IMR-90 (cell line): ENCODE results near the gene MBOAT2. TPM values are rescaled to one million over a fixed set of nuclear protein-coding genes. Genes with fewer than 3 reads are reported as not detected.

Experiments used
- ATAC-seq: fragments of 200-7000 bp; cut with Tn5 transposase; 2 replicates; pipeline ENCODE4 v1.9.1; 2020; ENCODE audit warnings: low read depth, mild to moderate bottlenecking, moderate library complexity
- BruUV-seq: library from RNA; stranded (reverse); fragments of 400-500 nt; replicated peaks from 2 replicates; lab custom pipeline; 2021; lab: Mats Ljungman, UMichigan
- CTCF ChIA-PET: fragments of 300-600 bp; formaldehyde crosslinking; extraction: SDS; loops from one replicate; lab custom pipeline; 2021; ENCODE audit warnings: antibody characterized with exemption; lab: Yijun Ruan, JAX
- POLR2A ChIA-PET: fragments of 300-600 bp; sonication (Branson Sonifier 250); formaldehyde crosslinking; loops from one replicate; lab custom pipeline; 2022; ENCODE audit warnings: antibody characterized with exemption; ENCODE audit not compliant: unreplicated experiment; lab: Charles Lee
- DNase-seq: peaks from one replicate; pipeline ENCODE4 v3.0.0; 2013
- H2AFZ ChIP-seq: replicated peaks from 2 replicates; pipeline ENCODE3; 2013; ENCODE audit warnings: low read length, mild to moderate bottlenecking; ENCODE audit not compliant: poor library complexity
- H2AK5ac ChIP-seq: 2 replicates; pipeline ENCODE4 v1.6.1; 2013; ENCODE audit warnings: low read depth, low read length, inconsistent platforms
- H2AK9ac ChIP-seq: replicated peaks from 2 replicates; pipeline ENCODE3; 2013; ENCODE audit warnings: mild to moderate bottlenecking, low read depth, low read length, moderate library complexity; ENCODE audit not compliant: poor library complexity
- H2BK120ac ChIP-seq: 2 replicates; pipeline ENCODE4 v1.6.1; 2013; ENCODE audit warnings: low read depth, low read length, inconsistent platforms
- H2BK15ac ChIP-seq: 3 replicates; pipeline ENCODE4 v1.6.1; 2013; ENCODE audit warnings: low read depth, low read length, inconsistent platforms
- H2BK20ac ChIP-seq: 2 replicates; pipeline ENCODE4 v1.6.1; 2013; ENCODE audit warnings: low read depth, mild to moderate bottlenecking, inconsistent platforms, low read length, moderate library complexity
- H2BK5ac ChIP-seq: 2 replicates; pipeline ENCODE4 v1.6.1; 2013; ENCODE audit warnings: mild to moderate bottlenecking, low read depth, low read length, inconsistent platforms; ENCODE audit not compliant: poor library complexity, severe bottlenecking
- H3K14ac ChIP-seq: replicated peaks from 2 replicates; pipeline ENCODE4 v1.6.1; 2013; ENCODE audit warnings: low read depth, low read length, inconsistent platforms
- H3K18ac ChIP-seq: 2 replicates; pipeline ENCODE4 v1.6.1; 2013; ENCODE audit warnings: low read depth, low read length, control low read depth
- H3K23ac ChIP-seq: 2 replicates; pipeline ENCODE4 v1.6.1; 2013; ENCODE audit warnings: low read depth, low read length, inconsistent platforms
- H3K27ac ChIP-seq: 2 replicates; pipeline ENCODE4 v1.5.1; 2013; ENCODE audit warnings: mild to moderate bottlenecking, control low read depth, low read length; ENCODE audit not compliant: insufficient read depth
- H3K27me3 ChIP-seq: 2 replicates; pipeline ENCODE4 v1.6.1; 2013; ENCODE audit warnings: low read length; ENCODE audit not compliant: control insufficient read depth, insufficient read depth
- H3K36me3 ChIP-seq: 2 replicates; pipeline ENCODE4 v1.6.1; 2013; ENCODE audit warnings: low read length, mixed read lengths; ENCODE audit not compliant: control insufficient read depth, insufficient read depth
- H3K4ac ChIP-seq: 2 replicates; pipeline ENCODE4 v1.6.1; 2013; ENCODE audit warnings: low read depth, low read length, inconsistent platforms
- H3K4me1 ChIP-seq: 2 replicates; pipeline ENCODE4 v1.6.1; 2013; ENCODE audit warnings: low read length, mixed read lengths; ENCODE audit not compliant: control insufficient read depth, insufficient read depth
- H3K4me2 ChIP-seq: 2 replicates; pipeline ENCODE4 v1.6.1; 2013; ENCODE audit warnings: low read depth, mild to moderate bottlenecking, control low read depth, low read length, moderate library complexity
- H3K4me3 ChIP-seq: 2 replicates; pipeline ENCODE4 v1.5.1; 2013; ENCODE audit warnings: low read depth, mild to moderate bottlenecking, control low read depth, low read length, moderate library complexity; ENCODE audit not compliant: insufficient read depth
- H3K56ac ChIP-seq: 2 replicates; pipeline ENCODE4 v1.6.1; 2013; ENCODE audit warnings: low read length, inconsistent platforms; ENCODE audit not compliant: insufficient read depth; ENCODE audit errors: extremely low read depth
- H3K79me1 ChIP-seq, 2 experiments: 2 replicates each; pipeline ENCODE4 v1.6.1; 2013; ENCODE audit warnings: low read length in 2 of 2, inconsistent platforms in 1 of 2, low read depth in 1 of 2
- H3K9ac ChIP-seq: 2 replicates; pipeline ENCODE4 v1.6.1; 2013; ENCODE audit warnings: low read depth, low read length, control low read depth
- H3K9me1 ChIP-seq: 2 replicates; pipeline ENCODE4 v1.6.1; 2013; ENCODE audit warnings: low read length, inconsistent platforms; ENCODE audit not compliant: insufficient read depth
- H3K9me3 ChIP-seq: 2 replicates; pipeline ENCODE4 v1.6.1; 2013; ENCODE audit warnings: low read length; ENCODE audit not compliant: control insufficient read depth, insufficient read depth
- H4K20me1 ChIP-seq: 2 replicates; pipeline ENCODE4 v1.6.1; 2013; ENCODE audit warnings: low read length, inconsistent platforms; ENCODE audit not compliant: insufficient read depth
- H4K5ac ChIP-seq: 2 replicates; pipeline ENCODE4 v1.6.1; 2013; ENCODE audit warnings: mild to moderate bottlenecking, low read depth, low read length, control low read depth
- H4K8ac ChIP-seq, 2 experiments: 2 replicates each; pipeline ENCODE4 v1.6.1; 2013; ENCODE audit warnings: low read depth in 2 of 2, low read length in 2 of 2, control low read depth in 1 of 2, inconsistent platforms in 1 of 2
- H4K91ac ChIP-seq: 2 replicates; pipeline ENCODE4 v1.6.1; 2013; ENCODE audit warnings: low read depth, low read length, inconsistent platforms; ENCODE audit not compliant: insufficient read depth
- BHLHE40 ChIP-seq: fragments of 150-350 bp; IDR thresholded peaks from 2 replicates; pipeline ENCODE4 v1.6.1; 2016; ENCODE audit warnings: mild to moderate bottlenecking, low read depth, low read length
- CEBPB ChIP-seq: IDR thresholded peaks from 2 replicates; pipeline ENCODE4 v1.6.1; 2012; ENCODE audit warnings: low read depth, low read length, improper control_type of control experiment
- CHD1 ChIP-seq: IDR thresholded peaks from 2 replicates; pipeline ENCODE4 v1.6.1; 2012; ENCODE audit warnings: low read depth, low read length, improper control_type of control experiment
- CTCF ChIP-seq: conservative IDR thresholded peaks from 2 replicates; pipeline ENCODE4 v1.5.1; 2012; ENCODE audit warnings: mild to moderate bottlenecking, low read depth, low read length, improper control_type of control experiment
- ELK1 ChIP-seq: fragments of 150-350 bp; IDR thresholded peaks from 2 replicates; pipeline ENCODE4 v1.6.1; 2016; ENCODE audit warnings: low read depth, mild to moderate bottlenecking, low read length, moderate library complexity, borderline replicate concordance
- FOS ChIP-seq: fragments of 150-350 bp; IDR thresholded peaks from 2 replicates; pipeline ENCODE4 v1.6.1; 2016; ENCODE audit warnings: low read depth, low read length
- MAFK ChIP-seq: IDR thresholded peaks from 2 replicates; pipeline ENCODE4 v1.6.1; 2012; ENCODE audit warnings: low read depth, low read length, improper control_type of control experiment
- MAZ ChIP-seq: IDR thresholded peaks from 2 replicates; pipeline ENCODE4 v1.6.1; 2012; ENCODE audit warnings: low read depth, mild to moderate bottlenecking, low read length, improper control_type of control experiment, moderate library complexity, borderline replicate concordance
- MXI1 ChIP-seq: IDR thresholded peaks from 2 replicates; pipeline ENCODE4 v1.6.1; 2012; ENCODE audit warnings: low read depth, mild to moderate bottlenecking, low read length, moderate library complexity, borderline replicate concordance
- NFE2L2 ChIP-seq: fragments of 150-350 bp; IDR thresholded peaks from 2 replicates; pipeline ENCODE4 v1.6.1; 2016; ENCODE audit warnings: low read depth, mild to moderate bottlenecking, low read length
- POLR2A ChIP-seq: IDR thresholded peaks from 2 replicates; pipeline ENCODE4 v1.6.1; 2012; ENCODE audit warnings: mild to moderate bottlenecking, low read depth, low read length
- RAD21 ChIP-seq: IDR thresholded peaks from 2 replicates; pipeline ENCODE4 v1.6.1; 2012; ENCODE audit warnings: low read length, improper control_type of control experiment
- RCOR1 ChIP-seq: IDR thresholded peaks from 2 replicates; pipeline ENCODE4 v1.6.1; 2012; ENCODE audit warnings: mild to moderate bottlenecking, low read length, improper control_type of control experiment; ENCODE audit not compliant: insufficient replicate concordance
- RFX5 ChIP-seq: IDR thresholded peaks from 2 replicates; pipeline ENCODE4 v1.8.0; 2012; ENCODE audit warnings: low read depth, mild to moderate bottlenecking, low read length, moderate library complexity
- SMC3 ChIP-seq: fragments of 150-350 bp; IDR thresholded peaks from 2 replicates; pipeline ENCODE4 v1.6.1; 2016; ENCODE audit warnings: low read depth, mild to moderate bottlenecking, antibody characterized with exemption, low read length, moderate library complexity
- USF2 ChIP-seq: fragments of 150-350 bp; IDR thresholded peaks from 2 replicates; pipeline ENCODE4 v1.6.1; 2017; ENCODE audit warnings: mild to moderate bottlenecking, antibody characterized with exemption, low read length, low read depth
- WGBS, 2 experiments: methylation state at CpG; one replicate each; pipeline versions ENCODE4 v1.1.5 to v1.1.7; 2013; ENCODE audit warnings: missing lambda C conversion rate in 2 of 2; ENCODE audit not compliant: insufficient read length in 1 of 2; ENCODE audit errors: extremely low coverage in 2 of 2; 5-methylcytosine and 5-hydroxymethylcytosine counted together
- dilution Hi-C: fragments of 300-500 bp; cut with HindIII; formaldehyde crosslinking; loops from one replicate; pipeline ENCODE4 v1.14.3; 2018; ENCODE audit warnings: low sequenced_read_pairs; ENCODE audit not compliant: unreplicated experiment
- in situ Hi-C: fragments of 300-500 bp; cut with MboI; formaldehyde crosslinking; loops from 3 replicates; pipeline ENCODE4 v1.14.3; 2019; ENCODE audit warnings: low sequenced_read_pairs, inconsistent platforms, mixed read lengths
- intact Hi-C: fragments of 100-400 bp; cut with micrococcal nuclease; formaldehyde crosslinking; loops from 2 replicates; pipeline ENCODE4 v1.10.0; 2022
- polyA plus RNA-seq, 3 experiments: library from polyadenylated mRNA; depleted of rRNA; stranded (reverse); fragments of >200 nt; gene quantifications; 2 replicates each; pipeline ENCODE4 v1.2.3, GENCODE V29; 2012; ENCODE audit warnings: low replicate concordance in 1 of 3
- total RNA-seq: library from RNA; depleted of rRNA; stranded (reverse); fragments of >200 nt; gene quantifications from 2 replicates; pipeline ENCODE4 v1.2.3, GENCODE V29; 2012

Gene MBOAT2
- total and polyA plus RNA-seq, 2 of the 4 experiments (the other 2 are of a cell fraction) = 33.9 to 102 TPM

- no peak overlapping the region for H4K5ac ChIP-seq
- no peak overlapping the region for H2AK9ac ChIP-seq
- H2BK20ac ChIP-seq = no peak overlapping the region
- WGBS, 2 experiments = no CpG with 5 or more reads among the region's 2 CpGs
- no peak overlapping the region for H3K4me2 ChIP-seq
- BruUV-seq = no TSS peak
- peaks cover 66% of the 10 kb centered on the region for H4K20me1 ChIP-seq
- POLR2A ChIA-PET = no interaction called here
- H2BK120ac ChIP-seq = no peak overlapping the region
- no peak overlapping the region for H4K91ac ChIP-seq
- no peak overlapping the region for H2BK5ac ChIP-seq
- peaks cover 2% of the 10 kb centered on the region; the same call in 1 of the 2 replicates for H3K4me1 ChIP-seq
- no peak overlapping the region for H4K8ac ChIP-seq
- no peak overlapping the region for H3K9ac ChIP-seq
- ATAC-seq = no peak
- H3K4me3 ChIP-seq = no peak overlapping the region
- no peak overlapping the region for H3K4ac ChIP-seq
- H3K79me1 ChIP-seq = peaks cover 46 to 78% of the 10 kb centered on the region in 2 experiments
- H2BK15ac ChIP-seq = no peak overlapping the region
- no peak for TF ChIP-seq RFX5
- TF ChIP-seq ELK1 = no peak
- no peak for TF ChIP-seq BHLHE40
- no peak for TF ChIP-seq FOS
- no peak for TF ChIP-seq MXI1
- no peak for TF ChIP-seq RAD21
- no peak for TF ChIP-seq CEBPB
- no peak for TF ChIP-seq RCOR1
- no peak for TF ChIP-seq USF2
- TF ChIP-seq MAZ = no peak
- no peak for TF ChIP-seq MAFK
- no peak for TF ChIP-seq POLR2A
- no peak for TF ChIP-seq NFE2L2
- TF ChIP-seq CHD1 = no peak
- TF ChIP-seq CTCF = no peak
- no peak for TF ChIP-seq SMC3
- no peaks in the 10 kb centered on the region for H3K36me3 ChIP-seq
- no peak overlapping the region for H2AFZ ChIP-seq
- intact Hi-C loops (no loop called here), in situ Hi-C loops (no loop called here), dilution Hi-C loops (no loop called here)
- H3K9me1 ChIP-seq = peaks cover 17% of the 10 kb centered on the region
- H3K18ac ChIP-seq = no peak overlapping the region
- H3K27me3 ChIP-seq = no peaks in the 10 kb centered on the region
- no peaks in the 10 kb centered on the region for H3K9me3 ChIP-seq
- DNase-seq = no peak
- H3K23ac ChIP-seq = no peak overlapping the region
- no peak overlapping the region for H2AK5ac ChIP-seq
- no peak overlapping the region for H3K14ac ChIP-seq
- H3K27ac ChIP-seq = no peak overlapping the region
- no peak overlapping the region for H3K56ac ChIP-seq
- CTCF ChIA-PET = no interaction called here
These were observed 172.0 kb downstream of the MBOAT2 start for GRCh38 chr2:8831516-8831915.
